ENCODE data around the gene NR2F1-AS1. TPM values are rescaled to one million over a fixed set of nuclear protein-coding genes. Genes with fewer than 3 reads are reported as not detected.

The NR2F1-AS1 gene
- total and polyA plus RNA-seq, 2 of the 4 experiments (the other 2 are of a cell fraction) = 12.5 to 12.8 TPM

- no peak overlapping the region for H2AK9ac ChIP-seq (replicated peaks; ENCODE audit: low read depth, low read length, poor library complexity)
- no peak overlapping the region for H2AFZ ChIP-seq (replicated peaks; ENCODE audit: low read length, poor library complexity)
- H2AK5ac ChIP-seq (ENCODE audit: low read depth, low read length) = no peak overlapping the region
- no peak overlapping the region for H3K9ac ChIP-seq (ENCODE audit: low read depth, low read length)
- ATAC-seq (ENCODE audit: low read depth) = no peak
- H3K9me3 ChIP-seq (ENCODE audit: control insufficient read depth, insufficient read depth, low read length) = no peaks in the 10 kb centered on the region
- WGBS, 2 experiments (ENCODE audit: extremely low coverage in 2 of 2, insufficient read length in 1 of 2) = 78% methylated on average over 12 of the region's 29 CpGs; no CpG with 5 or more reads in 1 of the 2 experiments
- no peak overlapping the region for H3K4ac ChIP-seq (ENCODE audit: low read depth, low read length)
- no peak overlapping the region for H3K56ac ChIP-seq (ENCODE audit: extremely low read depth, insufficient read depth, low read length)
- no peak overlapping the region for H2BK120ac ChIP-seq (ENCODE audit: low read depth, low read length)
- no TSS peak for BruUV-seq (replicated peaks)
- in situ Hi-C loops (cut with MboI; ENCODE audit: low sequenced_read_pairs) = loop anchor here (25.0 kb wide), 2 partner anchors 683 to 1283 kb away; no protein-coding TSS in a partner anchor
- H3K27ac ChIP-seq (ENCODE audit: insufficient read depth, low read length) = no peak overlapping the region
- no peak overlapping the region for H4K91ac ChIP-seq (ENCODE audit: insufficient read depth, low read depth, low read length)
- H2BK15ac ChIP-seq (ENCODE audit: low read depth, low read length) = no peak overlapping the region
- H3K23ac ChIP-seq (ENCODE audit: low read depth, low read length) = no peak overlapping the region
- no peak overlapping the region for H2BK5ac ChIP-seq (ENCODE audit: low read depth, low read length, poor library complexity, severe bottlenecking)
- no peak overlapping the region for H4K5ac ChIP-seq (ENCODE audit: low read depth, low read length)
- H3K18ac ChIP-seq (ENCODE audit: low read depth, low read length) = no peak overlapping the region
- intact Hi-C loops (cut with micrococcal nuclease) = no loop called here
- H3K4me1 ChIP-seq (ENCODE audit: control insufficient read depth, insufficient read depth, low read length) = peaks cover 30% of the 10 kb centered on the region
- TF ChIP-seq RFX5 (IDR thresholded peaks at IDR 0.05; ENCODE audit: low read depth, low read length) (no peak), SMC3 (IDR thresholded peaks at IDR 0.05; ENCODE audit: low read depth, low read length) (no peak), RAD21 (IDR thresholded peaks at IDR 0.05; ENCODE audit: low read length) (no peak), RCOR1 (IDR thresholded peaks at IDR 0.05; ENCODE audit: insufficient replicate concordance, low read length) (no peak), CTCF (conservative IDR thresholded peaks at IDR 0.05; ENCODE audit: low read depth, low read length) (no peak), POLR2A (IDR thresholded peaks at IDR 0.05; ENCODE audit: low read depth, low read length) (no peak), CEBPB (IDR thresholded peaks at IDR 0.05; ENCODE audit: low read depth, low read length) (no peak), MAZ (IDR thresholded peaks at IDR 0.05; ENCODE audit: borderline replicate concordance, low read depth, low read length) (no peak), ELK1 (IDR thresholded peaks at IDR 0.05; ENCODE audit: borderline replicate concordance, low read depth, low read length) (no peak)
- peaks cover 35% of the 10 kb centered on the region for H3K36me3 ChIP-seq (ENCODE audit: control insufficient read depth, insufficient read depth, low read length)
- H3K27me3 ChIP-seq (ENCODE audit: control insufficient read depth, insufficient read depth, low read length) = no peaks in the 10 kb centered on the region
- H3K4me2 ChIP-seq (ENCODE audit: low read depth, low read length) = no peak overlapping the region
- no peak for DNase-seq
- CTCF ChIA-PET = no interaction called here
- POLR2A ChIA-PET (ENCODE audit: unreplicated experiment) = interaction anchor here (0.6 kb wide), 2 partner anchors 9 to 1110 kb away, joined by 3 to 4 read pairs; no protein-coding TSS in a partner anchor
- H2BK20ac ChIP-seq (ENCODE audit: low read depth, low read length) = no peak overlapping the region
- no peak overlapping the region for H3K14ac ChIP-seq (replicated peaks; ENCODE audit: low read depth, low read length)
- H4K8ac ChIP-seq (ENCODE audit: low read depth in 2 of 2, low read length in 2 of 2) = no peak overlapping the region
- no peak overlapping the region for H3K4me3 ChIP-seq (ENCODE audit: insufficient read depth, low read depth, low read length)
- H4K20me1 ChIP-seq (ENCODE audit: insufficient read depth, low read length) = peaks cover 6% of the 10 kb centered on the region
- peaks cover 5 to 37% of the 10 kb centered on the region in 2 experiments; a peak in 2 of 4 replicates for H3K79me1 ChIP-seq (ENCODE audit: low read depth in 1 of 2, low read length in 2 of 2)
- H3K9me1 ChIP-seq (ENCODE audit: insufficient read depth, low read length) = peaks cover 11% of the 10 kb centered on the region; the same call in 1 of the 2 replicates
- dilution Hi-C loops (cut with HindIII; ENCODE audit: low sequenced_read_pairs, unreplicated experiment) = no loop called here
These were observed 14.6 kb upstream of the NR2F1-AS1 start for GRCh38 chr5:93595420-93596147.

Measured in IMR-90 (cell line).